HG02763 (cell line): Measurements from ENCODE around the gene MRGPRG.
"Not testable (repeated sequence)": the region's sequence is repeated elsewhere in the genome, so short reads cannot be mapped to it uniquely, and the experiment has no call there.

Source experiments
- ATAC-seq: cut with Tn5 transposase; IDR thresholded peaks from one replicate; pipeline ENCODE4 v1.9.1; 2021; ENCODE audit warnings: mild to moderate bottlenecking, moderate library complexity; ENCODE audit not compliant: unreplicated experiment

The MRGPRG gene

DNA sequence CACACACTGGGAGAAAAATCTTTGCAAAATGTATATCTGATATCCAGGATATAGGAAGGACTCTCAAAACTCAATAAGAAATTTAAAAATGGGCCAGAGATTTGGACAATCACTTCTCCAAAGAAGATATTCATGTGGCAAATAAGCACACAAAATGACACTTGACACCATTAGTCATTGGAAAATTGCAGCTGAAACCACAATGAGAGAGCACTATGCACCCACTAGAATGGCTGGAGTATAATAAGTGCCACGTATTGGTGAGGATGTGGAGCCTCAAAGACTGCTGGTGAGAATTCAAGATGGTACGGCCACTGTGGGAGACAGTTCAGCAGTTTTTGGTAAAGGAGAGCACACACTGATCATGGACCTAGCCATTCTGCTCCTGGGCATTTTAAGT lies 40.7 kb downstream of the MRGPRG start:
- no peak for ATAC-seq

DNA sequence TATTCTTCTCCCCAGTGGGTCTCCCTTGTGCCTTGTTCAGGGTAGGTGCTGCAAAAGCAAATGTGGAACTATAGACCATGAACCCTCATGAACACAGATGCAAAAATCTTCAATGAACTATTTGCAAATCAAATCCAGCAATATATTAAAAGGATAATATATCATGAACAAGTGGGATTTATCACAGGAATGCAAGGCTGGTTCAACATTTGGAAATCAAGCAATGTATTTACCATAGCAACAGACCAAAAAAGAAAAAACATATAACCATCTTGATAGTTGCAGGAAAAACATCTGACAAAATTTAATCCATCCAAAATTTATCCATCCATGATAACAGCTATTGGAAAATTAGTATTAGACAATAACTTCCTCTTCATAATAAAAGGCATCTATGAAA lies 42.1 kb downstream of the MRGPRG start:
- no peak for ATAC-seq

- no peak for ATAC-seq
Measured at GRCh38 chr11:3175194-3175593, 43.4 kb downstream of the MRGPRG start.

DNA sequence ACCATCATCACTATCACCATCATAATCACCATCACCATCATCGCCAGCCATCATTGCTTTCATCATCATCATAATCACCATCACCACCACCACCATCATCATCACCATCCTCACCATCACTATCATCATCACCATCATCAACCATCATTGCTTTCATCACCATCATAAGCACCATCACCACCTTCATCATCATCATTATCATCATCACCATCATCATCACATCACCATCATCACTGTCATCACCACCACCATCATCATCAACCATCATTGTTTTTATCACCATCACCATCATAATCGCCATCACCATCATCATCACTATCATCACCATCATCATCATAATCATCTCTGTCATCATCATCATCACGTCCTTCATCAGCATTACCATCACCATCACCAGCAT lies 44.2 kb downstream of the MRGPRG start:
- no peak for ATAC-seq

DNA sequence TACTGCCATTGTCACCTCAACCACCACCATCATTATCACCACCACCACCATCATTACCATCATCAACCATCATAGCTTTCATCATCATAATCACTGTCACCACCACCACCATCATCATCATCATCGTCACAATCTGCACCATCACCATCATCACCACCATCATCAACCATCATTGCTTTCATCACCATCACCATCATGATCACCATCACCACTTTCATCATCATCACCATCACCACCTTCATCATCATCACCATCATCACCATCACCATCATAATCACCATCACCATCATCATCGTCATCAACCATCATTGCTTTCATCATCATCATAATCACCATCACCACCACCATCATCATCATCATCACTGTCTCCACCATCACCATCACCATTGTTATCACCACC lies 44.8 kb downstream of the MRGPRG start:
- ATAC-seq = no peak

GRCh38 chr11:3171931-3172560 lies 46.6 kb downstream of the MRGPRG start:
- ATAC-seq = no peak

GRCh38 chr11:3170756-3171650 lies 47.6 kb downstream of the MRGPRG start:
- ATAC-seq = no peak

GRCh38 chr11:3170044-3170755 lies 48.4 kb downstream of the MRGPRG start:
- ATAC-seq = no peak

DNA sequence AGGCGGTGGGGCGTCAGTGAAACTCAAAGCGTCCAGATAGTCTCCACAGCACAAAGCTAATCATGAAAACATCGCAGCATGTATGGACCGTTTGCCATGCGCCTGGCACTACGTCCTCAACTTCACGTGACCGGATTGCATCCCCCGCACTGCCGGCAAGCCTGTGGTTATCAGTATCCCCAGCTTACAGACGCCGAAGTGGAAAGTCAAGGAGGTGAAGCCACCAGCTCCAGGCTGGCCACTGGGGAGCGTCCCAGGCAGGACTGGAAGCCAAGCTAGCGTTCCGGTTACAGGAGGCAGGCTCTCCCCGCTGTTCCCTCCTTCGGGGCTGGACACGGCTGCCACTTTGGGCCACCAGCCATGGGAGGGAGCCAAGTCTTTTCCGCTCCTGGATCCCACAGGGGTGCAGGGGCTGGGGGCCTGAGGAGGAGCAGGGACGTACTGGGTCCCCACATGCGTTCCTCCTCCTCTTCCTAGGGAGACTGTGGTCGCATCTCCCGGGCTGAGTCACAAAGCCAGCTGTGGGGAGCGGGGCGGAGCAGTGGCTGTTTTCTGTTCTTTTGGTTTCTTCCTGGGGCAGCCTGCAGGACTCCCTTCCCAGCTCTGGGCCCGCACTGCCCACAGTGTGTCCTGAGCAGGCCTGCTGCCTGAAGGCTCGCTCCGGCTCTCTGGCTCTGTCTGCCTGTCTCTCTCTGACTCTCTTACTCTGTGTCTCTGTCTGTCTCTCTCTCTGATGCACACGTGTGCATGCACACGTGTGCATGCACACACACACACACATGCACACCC lies 49.2 kb downstream of the MRGPRG start:
- ATAC-seq = no peak

- ATAC-seq = not testable (repeated sequence)
Measured at GRCh38 chr11:3168742-3169254, 49.8 kb downstream of the MRGPRG start.
